Adipose tissue (tissue), 3 donors: Measurements from ENCODE around the gene LYSMD4. TPM values are rescaled to one million over a fixed set of nuclear protein-coding genes. Genes with fewer than 3 reads are reported as not detected.
"Not testable (repeated sequence)": the region's sequence is repeated elsewhere in the genome, so short reads cannot be mapped to it uniquely, and the experiment has no call there.

ENCODE experiments used
- H3K27ac ChIP-seq: one replicate; pipeline ENCODE4 v1.5.1; 2013; ENCODE audit warnings: low read depth, low read length
- WGBS, 3 donors: extraction: QIAGEN DNeasy Blood & Tissue Kit; methylation state at CpG; one replicate each; pipeline ENCODE4 v1.1.7; 2013; 5-methylcytosine and 5-hydroxymethylcytosine counted together
- polyA plus RNA-seq, 3 donors: library from polyadenylated mRNA; stranded (reverse); fragments of 200-250 nt; gene quantifications; one replicate each; pipeline ENCODE4 v1.2.3, GENCODE V29; 2013
- donor health status: healthy with polysubstance abuse.
- donor health status: Bipolar disorder and iron deficiency.
- donor health status: healthy.

The LYSMD4 gene
- 1 to 10 TPM; 2.9 to 7.8 (median 3.8) TPM for polyA plus RNA-seq

DNA sequence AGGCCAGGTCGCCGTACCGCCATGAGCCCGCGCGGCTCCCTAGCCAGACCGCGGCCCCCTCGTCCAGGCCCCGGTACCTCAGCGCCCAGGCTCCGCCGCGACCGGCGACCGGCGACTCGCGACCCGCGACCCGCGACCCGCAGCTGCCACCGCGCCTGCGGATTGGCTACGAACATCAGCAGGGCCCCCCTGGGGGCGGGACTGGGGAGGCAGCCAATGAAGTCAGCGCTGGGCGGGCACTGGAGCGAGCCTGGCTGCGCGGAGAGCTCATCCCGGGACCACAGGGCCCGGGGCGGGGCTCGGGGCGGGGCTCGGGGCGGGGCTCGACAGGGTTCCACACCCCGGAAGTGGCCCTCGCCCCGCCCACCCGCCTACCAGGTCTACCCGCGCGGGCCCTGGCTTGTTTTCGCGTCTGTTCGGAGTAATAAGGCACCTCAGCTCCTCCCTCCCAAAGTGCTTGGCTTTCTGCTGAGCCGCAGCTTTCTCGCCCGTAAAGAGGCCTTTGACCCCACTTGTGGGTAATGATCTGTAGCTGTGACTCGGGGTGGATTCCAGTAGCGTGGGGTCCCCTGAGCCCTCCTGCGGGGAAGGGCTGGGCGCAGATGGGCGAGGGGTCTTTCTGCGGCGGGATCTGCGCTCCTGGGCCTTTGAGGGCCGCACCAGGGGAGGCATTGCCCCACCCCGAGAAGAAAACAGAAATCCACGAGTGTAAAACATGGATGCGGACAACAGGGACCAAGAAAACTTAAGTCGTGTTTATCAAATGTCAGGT, at the start of gene LYSMD4:
Gene LYSMD4, minus strand, starts transcription at position 170 of the 772 bp plus-strand sequence. CDS start 1,438 bp downstream, outside the sequence.
- H3K27ac ChIP-seq, result no peak within 1 kb of the TSS
- 10 to 12% (median 10%) methylated on average over 60 to 69 of the region's 69 CpGs for WGBS, 3 donors

DNA sequence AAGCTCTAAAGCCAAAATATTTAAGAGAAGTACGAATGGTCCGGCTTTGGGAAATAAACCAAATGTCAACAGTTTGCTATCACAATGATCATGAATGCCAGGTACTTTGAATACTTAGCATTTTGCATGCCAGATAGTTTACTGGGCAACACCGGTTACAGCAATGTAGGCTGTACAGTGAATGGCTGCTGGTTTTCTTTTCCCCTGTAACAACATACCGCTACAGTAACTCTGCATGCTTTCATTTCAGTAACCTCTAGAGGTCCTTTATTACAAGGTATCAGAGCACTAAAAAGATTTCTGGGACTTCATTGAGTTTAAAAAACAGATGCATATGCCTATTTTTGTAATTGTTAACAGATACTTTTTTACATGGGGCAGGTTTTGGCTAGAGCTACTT, 48.8 kb upstream of the LYSMD4 start:
- not testable (repeated sequence) for H3K27ac ChIP-seq
- 50 to 79% (median 66%) methylated on average over 1 to 2 of the region's 4 CpGs for WGBS, 3 donors

DNA sequence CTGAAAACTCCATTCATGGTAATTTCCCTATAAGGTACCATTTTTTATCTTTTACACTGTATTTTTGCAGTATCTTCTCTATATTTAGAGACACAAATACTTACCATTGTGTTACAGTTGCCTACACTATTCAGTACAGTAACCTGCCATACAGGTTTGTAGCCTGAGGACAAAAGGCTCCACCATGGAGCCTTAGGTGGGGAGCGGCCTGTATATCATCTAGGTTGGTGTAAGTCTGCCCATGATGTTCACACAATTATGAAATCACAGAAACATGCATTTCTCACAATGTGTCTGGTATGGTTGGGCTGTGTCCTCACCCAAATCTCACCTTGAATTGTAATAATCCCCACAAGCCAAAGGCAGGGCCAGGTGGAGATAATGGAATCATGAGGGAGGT, 43.9 kb upstream of the LYSMD4 start:
- H3K27ac ChIP-seq, result no peak overlapping the region
- 94 to 98% (median 97%) methylated on average over 1 of the region's 1 CpG for WGBS, 3 donors

DNA sequence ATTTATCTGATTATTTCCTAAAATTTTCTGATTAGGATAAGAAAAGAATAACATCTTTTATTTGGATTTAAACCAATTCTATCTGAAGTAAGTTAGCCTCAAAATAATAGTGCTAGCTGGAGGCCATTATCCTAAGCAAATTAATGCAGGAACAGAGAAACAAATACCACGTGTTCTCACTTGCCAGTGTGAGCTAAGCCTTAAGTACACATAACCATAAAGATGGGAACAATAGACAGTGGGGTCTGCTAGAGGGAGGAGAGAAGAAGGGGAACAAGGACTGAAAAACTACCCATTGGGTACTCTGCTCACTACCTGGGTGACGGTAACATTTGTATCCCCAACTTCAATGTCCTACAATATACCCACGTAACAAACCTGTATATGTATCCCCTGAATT, 31.3 kb upstream of the LYSMD4 start:
- no peak overlapping the region for H3K27ac ChIP-seq
- 76 to 90% (median 81%) methylated on average over 3 of the region's 3 CpGs for WGBS, 3 donors

DNA sequence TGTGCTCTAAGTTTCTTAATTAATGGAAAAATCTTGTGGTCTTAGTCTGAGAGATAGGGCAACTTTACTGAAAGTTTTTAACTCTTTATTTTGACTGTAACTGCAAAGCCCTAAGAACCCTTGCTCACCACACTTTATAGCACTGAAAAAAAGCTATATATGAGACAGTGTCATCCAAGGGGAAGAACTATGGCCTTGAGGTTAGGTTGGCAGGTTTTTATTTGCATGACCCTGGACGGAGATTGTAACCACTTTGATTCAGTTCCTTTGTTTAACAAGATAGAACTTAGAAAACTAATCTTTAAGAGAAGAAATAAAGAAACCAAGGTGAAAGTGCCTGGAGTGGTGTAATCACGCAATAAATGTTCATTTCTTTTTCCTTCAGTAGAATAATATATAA, 30.6 kb upstream of the LYSMD4 start:
- no peak overlapping the region for H3K27ac ChIP-seq
- WGBS, 3 donors, result 49 to 87% (median 83%) methylated on average over 2 of the region's 2 CpGs

DNA sequence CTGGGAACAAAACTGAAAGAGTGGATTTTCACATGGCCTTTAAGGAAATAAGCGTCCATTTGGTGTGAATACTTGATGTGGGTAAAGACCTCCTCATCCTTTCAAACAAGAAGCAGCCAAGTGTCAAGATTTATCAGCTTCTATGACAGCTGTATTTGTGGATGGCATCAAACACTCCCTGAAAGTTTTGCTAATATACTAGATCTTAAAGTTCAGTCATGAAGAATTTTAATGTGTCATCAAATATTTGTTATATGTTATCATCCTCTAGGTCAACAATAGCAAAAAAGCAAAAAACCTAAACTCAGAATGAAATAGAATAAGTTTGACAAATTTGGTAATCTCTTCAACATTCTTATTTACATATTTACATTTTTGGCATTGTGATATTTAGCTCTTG, 29.1 kb upstream of the LYSMD4 start:
- H3K27ac ChIP-seq, result no peak overlapping the region
- 81 to 100% (median 96%) methylated on average over 1 of the region's 1 CpG for WGBS, 3 donors

DNA sequence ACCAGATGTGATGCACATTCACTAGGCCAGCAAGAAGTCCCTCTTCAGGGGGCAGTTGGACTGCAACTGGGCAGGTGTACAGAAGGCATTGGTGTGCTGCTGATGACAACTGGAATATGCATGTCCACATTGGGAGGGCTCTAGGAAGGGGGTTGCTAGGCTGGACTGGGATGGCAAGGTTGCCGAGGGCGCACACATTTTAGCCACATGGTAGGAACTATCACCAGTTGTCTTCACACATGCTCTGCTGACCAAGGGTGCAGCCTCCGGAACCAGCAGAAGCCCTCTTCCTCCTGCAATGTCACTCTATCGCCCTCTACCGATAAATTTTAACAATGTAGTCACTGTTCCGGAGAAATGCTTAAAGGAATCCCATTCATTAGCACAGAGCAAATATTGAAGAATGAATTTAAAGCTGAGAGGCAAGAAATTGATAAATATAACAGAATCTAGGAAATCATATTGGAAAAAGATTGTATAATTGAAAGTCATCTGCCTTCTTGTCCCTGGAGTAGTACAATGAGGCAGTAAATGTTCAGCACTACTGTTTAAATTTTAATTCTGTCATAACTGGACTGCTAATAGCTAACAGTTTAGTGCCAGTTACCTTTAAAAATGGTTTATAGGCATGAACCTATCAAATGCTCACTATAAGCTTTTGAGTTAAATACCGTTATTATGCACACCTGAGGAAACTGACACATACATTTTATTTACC, 22.6 kb upstream of the LYSMD4 start:
- WGBS, 3 donors, result 6 to 13% (median 12%) methylated on average over 7 of the region's 7 CpGs
- no peak overlapping the region for H3K27ac ChIP-seq

DNA sequence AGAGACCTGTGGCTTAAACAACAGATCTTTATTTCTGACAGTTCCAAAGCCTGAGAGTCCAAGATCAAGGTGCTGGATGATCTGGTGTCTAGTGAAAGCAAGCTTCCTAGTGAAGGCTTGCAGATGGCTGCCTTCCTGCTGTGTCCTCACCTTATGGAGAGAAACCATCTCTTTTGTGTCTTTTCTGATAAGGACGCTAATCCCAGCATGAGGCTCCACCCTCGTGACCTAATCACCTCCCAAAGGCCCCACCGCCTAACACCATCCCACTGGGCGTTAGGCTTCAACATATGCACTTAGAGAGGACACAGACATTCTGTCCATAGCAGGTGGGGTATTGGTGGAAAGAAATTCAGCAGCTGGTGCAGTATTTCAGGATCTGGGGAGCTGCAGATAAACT, 19.8 kb upstream of the LYSMD4 start:
- WGBS, 3 donors, result 85 to 94% (median 92%) methylated on average over 4 of the region's 4 CpGs
- no peak overlapping the region for H3K27ac ChIP-seq

DNA sequence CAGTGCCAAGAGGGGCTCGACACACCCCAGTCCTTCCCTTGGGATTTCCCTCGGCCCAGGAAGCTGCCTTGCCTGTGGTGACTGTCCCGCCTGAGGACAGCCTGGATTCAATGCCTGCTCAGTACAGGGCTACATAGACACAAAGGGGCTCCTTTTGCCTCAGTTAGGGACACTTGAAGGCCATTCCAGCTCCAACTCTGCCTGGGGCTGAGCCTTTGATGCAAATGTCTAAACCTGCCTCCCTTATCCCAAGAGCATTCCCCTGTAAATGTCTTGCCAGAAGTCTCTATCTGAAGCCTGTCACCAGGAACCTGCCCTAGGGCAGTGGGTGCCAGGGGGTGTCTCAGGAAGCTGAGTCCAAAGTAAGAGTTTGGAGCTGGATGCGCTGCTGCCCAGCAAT, 19.3 kb upstream of the LYSMD4 start:
- H3K27ac ChIP-seq, result no peak overlapping the region
- WGBS, 3 donors, result 86 to 93% (median 90%) methylated on average over 4 of the region's 4 CpGs

DNA sequence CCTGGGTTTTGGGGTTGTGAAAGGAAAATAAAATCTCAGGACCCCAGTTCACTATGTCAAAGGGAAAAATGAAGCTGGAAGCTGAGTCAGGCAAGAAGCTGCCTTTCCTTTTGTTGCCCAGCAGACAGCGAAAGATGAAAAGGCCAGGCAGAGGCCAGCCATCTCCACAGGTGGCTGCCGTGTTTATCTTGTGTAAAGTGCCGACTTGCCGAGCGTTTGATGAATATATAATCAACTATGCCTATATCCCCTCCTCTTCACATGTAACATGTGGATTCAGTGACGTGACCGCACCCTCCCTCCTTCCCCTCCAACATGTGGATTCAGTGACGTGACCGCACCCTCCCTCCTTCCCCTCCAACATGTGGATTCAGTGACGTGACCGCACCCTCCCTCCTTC, 17.1 kb upstream of the LYSMD4 start:
- H3K27ac ChIP-seq, result not testable (repeated sequence)
- 82 to 91% (median 89%) methylated on average over 9 to 11 of the region's 11 CpGs for WGBS, 3 donors

DNA sequence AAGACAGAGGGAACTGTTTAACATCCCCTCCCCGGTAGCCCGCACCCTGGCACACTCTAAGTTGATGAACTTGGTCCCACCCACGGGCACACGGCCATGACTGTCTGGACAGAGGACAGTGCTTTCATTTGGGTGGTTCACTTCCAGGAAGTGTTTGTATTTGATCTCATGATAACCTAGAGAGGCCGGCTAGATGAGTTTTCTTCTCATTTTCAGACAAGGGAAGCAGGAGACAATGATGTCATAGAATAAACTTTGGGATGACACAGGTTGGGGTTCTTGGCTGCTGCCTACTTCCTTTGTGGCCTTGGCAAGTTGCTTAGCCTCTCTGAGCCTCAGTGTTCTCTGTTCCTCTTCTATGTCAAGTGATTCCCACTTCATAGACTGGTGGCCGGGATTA, 16.1 kb upstream of the LYSMD4 start:
- 61 to 67% (median 66%) methylated on average over 6 of the region's 6 CpGs for WGBS, 3 donors
- H3K27ac ChIP-seq, result no peak overlapping the region

DNA sequence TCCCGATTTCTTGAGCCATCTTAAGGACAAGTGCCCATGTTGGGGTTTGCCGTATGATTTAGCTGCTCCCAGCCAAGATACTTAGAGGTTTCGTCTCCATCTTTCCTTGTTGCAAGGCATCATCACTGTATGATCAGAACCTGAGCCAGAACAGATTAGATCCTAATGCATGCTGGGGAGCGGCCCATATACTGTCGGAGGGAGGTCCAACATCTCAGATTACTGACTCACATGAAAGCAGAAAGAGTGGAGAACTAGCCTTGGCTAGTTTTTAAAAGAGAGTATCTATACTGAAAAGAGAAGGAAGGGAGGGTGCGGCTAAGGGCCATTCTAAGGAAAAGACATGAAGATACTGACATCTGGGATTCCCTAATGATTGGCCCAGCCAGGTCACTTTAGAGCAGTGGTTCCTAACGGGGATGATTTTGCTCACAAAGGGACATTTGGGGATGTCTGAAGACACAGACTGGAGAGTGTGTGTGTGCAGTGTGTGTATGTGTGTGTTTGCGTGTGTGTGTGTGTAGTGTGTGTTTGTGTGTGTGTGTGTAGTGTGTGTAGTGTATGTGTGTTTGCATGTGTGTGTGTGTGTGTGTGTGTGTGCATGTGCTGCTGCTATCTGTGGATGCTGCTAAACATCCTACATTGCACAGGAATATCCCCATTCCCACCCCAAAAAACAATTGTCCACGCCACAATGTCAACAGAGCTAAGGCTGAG, 12.3 kb upstream of the LYSMD4 start:
- no peak overlapping the region for H3K27ac ChIP-seq
- WGBS, 3 donors, result 88 to 90% (median 90%) methylated on average over 9 of the region's 9 CpGs

DNA sequence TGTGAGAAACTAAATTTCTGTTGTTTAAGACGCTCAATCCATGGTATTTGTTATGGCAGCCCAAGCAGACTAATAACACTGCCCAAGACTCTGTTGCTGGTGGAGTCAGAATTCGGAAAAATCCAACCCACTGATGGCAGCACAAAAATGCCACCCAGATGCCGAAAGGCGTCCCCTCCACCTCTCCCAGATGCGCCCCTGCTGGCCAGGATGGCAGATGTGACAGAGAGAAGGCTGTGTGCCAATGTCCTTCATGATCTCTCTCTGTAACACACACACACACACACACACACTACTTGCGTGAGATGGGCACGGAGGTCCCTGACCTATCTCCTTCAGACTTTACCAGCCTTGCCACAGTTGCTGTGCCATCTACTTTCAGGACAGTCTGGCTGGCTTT, 10.9 kb upstream of the LYSMD4 start:
- no peak overlapping the region for H3K27ac ChIP-seq
- 93 to 95% (median 95%) methylated on average over 7 of the region's 7 CpGs for WGBS, 3 donors

DNA sequence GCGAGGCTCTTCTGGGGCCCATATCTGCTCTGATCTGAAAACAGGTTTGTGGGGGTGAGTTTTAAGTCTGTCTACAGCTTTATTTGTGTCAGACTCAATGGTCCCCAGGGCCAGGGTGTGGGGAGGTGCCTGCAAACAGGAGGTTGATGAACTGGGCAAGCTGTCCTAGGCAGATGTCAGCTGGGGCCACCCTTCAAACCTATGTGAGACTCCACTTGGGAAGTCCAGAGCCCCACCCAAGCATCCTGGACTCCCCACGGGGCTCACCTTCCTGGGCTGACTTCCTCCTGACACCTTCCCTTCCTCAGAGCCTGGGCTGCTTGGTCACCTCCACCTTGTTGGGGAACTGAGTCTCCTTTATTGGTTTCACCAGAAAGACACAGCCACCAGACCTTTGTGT, 8.6 kb upstream of the LYSMD4 start:
- 60 to 90% (median 72%) methylated on average over 2 of the region's 2 CpGs for WGBS, 3 donors
- H3K27ac ChIP-seq, result no peak overlapping the region

DNA sequence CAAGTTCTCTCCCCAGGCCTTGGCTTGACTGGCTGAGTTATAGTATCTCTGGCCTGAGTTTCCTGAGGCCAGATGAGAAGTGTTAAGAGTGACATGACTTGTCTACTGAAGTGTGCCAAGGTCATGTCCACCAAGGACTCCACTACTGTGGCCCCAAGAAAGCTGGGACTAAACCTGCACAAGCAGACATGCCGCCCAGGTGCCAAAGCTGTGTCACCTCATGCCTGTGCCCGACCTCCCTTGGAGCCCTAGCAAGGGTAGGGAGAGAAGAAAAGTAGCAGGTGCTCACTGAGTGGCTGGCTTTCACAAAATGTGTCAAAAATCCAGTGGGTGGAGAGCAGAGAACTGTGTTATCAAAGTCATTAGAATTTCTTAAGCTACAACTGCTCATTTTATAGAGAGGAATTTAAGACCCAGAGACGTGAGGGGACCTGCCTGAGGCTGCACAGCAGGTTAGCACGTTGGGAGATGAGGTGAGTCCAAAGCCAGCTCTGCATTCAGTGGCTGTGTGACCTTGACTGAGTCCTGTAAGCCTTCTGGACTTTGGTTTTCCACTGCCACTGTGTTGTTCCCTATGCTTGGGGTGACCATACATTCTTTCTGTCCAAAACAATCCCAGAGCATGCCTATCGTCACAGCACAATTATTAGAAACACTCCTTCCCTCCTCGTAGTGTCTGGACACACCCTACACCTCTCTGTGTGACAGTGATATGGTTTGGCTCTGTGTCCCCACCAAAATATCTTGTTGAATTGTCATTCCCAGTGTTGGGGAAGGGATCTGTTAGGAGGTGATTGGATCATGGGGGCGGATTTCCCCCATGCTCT, 5.0 kb upstream of the LYSMD4 start:
- H3K27ac ChIP-seq, result no peak overlapping the region
- WGBS, 3 donors, result 75 to 89% (median 87%) methylated on average over 7 of the region's 7 CpGs

DNA sequence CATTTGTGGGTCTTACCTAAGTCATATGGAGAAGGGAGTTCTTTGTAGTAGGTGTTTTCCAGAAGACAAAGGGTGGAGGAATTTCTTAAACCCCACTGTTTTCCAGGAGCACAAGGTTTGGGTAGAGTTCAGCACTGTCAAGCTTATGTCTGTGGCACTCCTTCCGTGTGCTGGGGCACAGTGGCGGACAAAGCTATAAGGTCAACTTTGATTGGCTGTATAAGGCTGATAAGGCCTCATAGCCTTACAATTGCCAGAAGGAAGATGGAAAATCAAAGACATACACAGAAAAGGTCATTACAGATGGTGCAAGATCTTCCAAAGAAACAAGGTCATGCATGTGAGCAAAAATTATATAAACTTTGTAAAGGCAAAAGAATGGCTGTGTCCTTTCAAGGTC, 3.5 kb upstream of the LYSMD4 start:
- 60 to 90% (median 85%) methylated on average over 2 of the region's 2 CpGs for WGBS, 3 donors
- no peak overlapping the region for H3K27ac ChIP-seq

DNA sequence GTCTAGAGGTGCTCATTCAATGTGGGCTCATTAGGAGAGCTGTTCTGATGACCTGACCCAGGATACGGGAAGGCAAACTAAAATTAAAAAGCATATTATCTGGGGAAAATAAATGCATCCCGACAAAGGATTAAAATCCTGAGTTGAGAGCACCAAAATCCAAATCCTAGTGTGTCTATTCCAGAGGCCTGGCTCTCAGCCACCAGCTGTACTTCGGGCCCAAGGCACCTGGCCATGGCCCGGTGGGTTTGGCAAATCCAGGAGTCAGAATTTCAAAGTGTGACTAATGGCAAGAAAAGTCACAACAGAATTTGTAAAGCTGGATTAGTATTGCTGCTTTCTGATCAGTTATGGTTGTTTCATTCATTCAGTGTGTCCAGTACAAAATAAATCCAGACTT, 2.6 kb upstream of the LYSMD4 start:
- WGBS, 3 donors, result 86 to 94% (median 94%) methylated on average over 4 of the region's 4 CpGs
- no peak overlapping the region for H3K27ac ChIP-seq

DNA sequence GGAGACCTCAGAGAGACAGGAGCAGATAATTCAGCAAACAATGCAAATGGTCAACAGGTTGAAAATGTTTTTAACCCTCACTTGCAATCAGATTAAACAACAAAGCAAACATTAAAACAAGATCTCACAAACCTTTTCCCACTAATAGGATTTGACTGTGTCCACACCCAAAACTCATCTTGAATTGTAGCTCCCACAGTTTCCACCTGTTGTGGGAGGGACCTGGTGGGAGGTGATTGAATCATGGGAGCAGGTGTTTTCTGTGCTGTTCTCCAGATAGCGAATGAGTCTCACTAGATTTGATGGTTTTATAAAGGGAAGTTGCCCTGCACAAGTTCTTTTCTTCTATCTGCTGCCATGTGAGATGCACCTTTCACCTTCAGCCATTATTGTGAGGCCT, 1.3 kb upstream of the LYSMD4 start:
- WGBS, 3 donors, result 90 to 100% (median 98%) methylated on average over 1 of the region's 1 CpG

DNA sequence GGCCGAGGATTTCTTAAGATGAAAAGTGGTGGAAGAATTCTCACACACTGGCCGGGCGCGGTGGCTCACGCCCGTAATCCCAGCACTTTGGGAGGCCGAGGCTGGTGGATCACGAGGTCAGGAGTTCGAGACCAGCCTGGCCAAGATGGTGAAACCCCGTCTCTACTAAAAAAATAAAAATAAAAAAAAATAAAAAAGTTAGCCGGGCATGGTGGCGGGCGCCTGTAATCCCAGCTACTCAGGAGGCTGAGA, 729 bp upstream of the LYSMD4 start:
- WGBS, 3 donors, result 94 to 97% (median 96%) methylated on average over 13 of the region's 13 CpGs
- H3K27ac ChIP-seq, result not testable (repeated sequence)

More for the DNA sequence above, 1.3 kb upstream of the LYSMD4 start:
- no peak overlapping the region for H3K27ac ChIP-seq
